GM13977 (cell line): ENCODE data around the gene C20orf202.

Source experiments
- DNase-seq: peaks from one replicate; pipeline ENCODE4 v3.0.0; 2012; ENCODE audit warnings: low spot score
- in situ Hi-C: fragments of 300-500 bp; cut with MboI; formaldehyde crosslinking; loops from one replicate; pipeline ENCODE4 v1.12.0; 2022; ENCODE audit warnings: low sequenced_read_pairs, low pct_unique_long_range_greater_than_20kb, mixed read lengths, inconsistent platforms; ENCODE audit not compliant: unreplicated experiment
- TF ChIP-seq, protein P1 (sequence below): IDR thresholded peaks from 2 replicates; pipeline ENCODE4 v1.5.1; 2012; ENCODE audit warnings: mild to moderate bottlenecking, control low read depth; ENCODE audit not compliant: insufficient read depth; ENCODE audit errors: extremely low read depth, missing control alignments

Gene C20orf202

DNA sequence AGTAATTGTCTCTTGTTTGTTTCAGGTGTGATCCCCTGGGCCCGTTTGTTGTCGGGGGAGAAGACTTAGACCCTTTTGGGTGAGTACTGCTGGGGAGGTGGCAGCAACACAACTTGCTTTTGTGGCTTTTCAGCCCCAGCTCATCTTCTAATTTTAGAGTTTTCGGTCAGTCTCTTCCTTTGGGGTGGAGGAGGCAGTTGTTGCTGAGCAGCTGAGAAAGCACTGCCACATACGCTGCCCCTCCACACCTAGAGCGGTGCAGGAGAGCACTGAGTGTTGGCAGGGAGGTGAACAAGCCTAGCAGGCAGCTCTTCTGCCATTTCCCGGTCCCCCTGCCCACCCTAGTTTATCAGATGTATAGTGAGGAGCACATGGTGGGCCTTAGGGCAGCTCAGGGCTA is 40.1 kb upstream of the C20orf202 start:
- in situ Hi-C loops: no loop called here
- DNase-seq: no peak
- TF ChIP-seq, protein P1, sequence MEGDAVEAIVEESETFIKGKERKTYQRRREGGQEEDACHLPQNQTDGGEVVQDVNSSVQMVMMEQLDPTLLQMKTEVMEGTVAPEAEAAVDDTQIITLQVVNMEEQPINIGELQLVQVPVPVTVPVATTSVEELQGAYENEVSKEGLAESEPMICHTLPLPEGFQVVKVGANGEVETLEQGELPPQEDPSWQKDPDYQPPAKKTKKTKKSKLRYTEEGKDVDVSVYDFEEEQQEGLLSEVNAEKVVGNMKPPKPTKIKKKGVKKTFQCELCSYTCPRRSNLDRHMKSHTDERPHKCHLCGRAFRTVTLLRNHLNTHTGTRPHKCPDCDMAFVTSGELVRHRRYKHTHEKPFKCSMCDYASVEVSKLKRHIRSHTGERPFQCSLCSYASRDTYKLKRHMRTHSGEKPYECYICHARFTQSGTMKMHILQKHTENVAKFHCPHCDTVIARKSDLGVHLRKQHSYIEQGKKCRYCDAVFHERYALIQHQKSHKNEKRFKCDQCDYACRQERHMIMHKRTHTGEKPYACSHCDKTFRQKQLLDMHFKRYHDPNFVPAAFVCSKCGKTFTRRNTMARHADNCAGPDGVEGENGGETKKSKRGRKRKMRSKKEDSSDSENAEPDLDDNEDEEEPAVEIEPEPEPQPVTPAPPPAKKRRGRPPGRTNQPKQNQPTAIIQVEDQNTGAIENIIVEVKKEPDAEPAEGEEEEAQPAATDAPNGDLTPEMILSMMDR: no peak

DNA sequence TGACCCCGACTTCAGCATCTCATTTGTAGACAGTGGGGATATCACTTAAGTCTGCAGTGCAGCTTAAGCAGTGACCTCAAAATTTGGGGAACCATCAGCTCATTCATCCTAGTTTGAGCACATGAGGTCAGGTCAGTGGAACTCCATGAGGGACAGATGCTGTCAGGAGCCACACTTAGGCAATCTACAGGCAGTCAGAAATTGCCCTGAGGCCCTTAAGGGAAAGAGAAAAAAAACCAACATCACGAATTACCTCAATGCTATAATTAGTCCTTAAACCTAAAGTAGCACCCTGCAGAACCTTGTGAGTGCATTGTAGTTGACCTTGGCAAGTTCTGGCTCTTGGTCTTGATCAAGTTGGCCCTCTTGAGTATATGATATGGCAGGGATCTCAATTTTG is 39.6 kb upstream of the C20orf202 start:
- no peak for DNase-seq
- in situ Hi-C loops: no loop called here
- TF ChIP-seq, protein P1: no peak

- DNase-seq: no peak
- TF ChIP-seq, protein P1: no peak
- in situ Hi-C loops: no loop called here
Observed at GRCh38 chr20:1164871-1165270, 38.4 kb upstream of the C20orf202 start.

DNA sequence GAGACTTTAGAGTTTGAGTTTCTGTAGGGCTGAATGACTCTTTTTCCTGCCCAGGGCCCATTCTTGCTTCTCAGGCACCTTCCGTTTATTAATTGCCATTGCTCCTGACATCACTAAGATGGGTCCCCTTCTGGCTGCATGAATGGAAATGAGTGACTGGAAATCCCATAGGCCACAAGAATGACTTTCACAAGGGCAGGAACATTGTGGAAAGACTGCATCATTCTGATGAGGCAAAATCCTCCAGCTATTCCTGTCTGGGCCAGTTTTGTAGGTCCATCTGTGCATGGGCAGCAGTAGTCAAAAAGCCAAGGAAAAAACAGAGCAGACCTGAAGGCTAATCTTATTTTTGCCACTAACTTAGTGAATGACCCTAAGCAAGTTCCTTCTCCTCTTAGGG is 37.7 kb upstream of the C20orf202 start:
- TF ChIP-seq, protein P1: no peak
- DNase-seq: no peak
- in situ Hi-C loops: no loop called here

DNA sequence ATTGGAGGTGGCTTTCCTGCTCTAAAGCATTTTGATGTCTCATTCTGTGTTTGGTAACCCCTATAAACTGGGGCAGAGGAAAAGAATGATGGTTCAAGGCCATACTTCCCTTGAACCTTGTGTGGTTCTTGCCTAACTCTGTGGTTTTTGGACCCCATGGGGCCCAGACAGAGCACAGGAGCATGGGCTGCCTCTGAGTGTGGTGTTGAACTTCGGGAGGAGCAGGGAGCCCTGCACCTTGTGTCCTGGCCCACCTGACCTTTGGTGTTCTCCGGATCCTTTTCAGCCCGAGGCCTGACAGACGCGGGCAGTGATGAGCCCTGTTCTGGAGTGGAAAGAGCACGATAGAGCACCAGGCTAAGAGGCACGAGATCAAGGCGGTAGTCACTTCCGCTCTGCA is 37.3 kb upstream of the C20orf202 start:
- in situ Hi-C loops: no loop called here
- DNase-seq: no peak
- TF ChIP-seq, protein P1: no peak

DNA sequence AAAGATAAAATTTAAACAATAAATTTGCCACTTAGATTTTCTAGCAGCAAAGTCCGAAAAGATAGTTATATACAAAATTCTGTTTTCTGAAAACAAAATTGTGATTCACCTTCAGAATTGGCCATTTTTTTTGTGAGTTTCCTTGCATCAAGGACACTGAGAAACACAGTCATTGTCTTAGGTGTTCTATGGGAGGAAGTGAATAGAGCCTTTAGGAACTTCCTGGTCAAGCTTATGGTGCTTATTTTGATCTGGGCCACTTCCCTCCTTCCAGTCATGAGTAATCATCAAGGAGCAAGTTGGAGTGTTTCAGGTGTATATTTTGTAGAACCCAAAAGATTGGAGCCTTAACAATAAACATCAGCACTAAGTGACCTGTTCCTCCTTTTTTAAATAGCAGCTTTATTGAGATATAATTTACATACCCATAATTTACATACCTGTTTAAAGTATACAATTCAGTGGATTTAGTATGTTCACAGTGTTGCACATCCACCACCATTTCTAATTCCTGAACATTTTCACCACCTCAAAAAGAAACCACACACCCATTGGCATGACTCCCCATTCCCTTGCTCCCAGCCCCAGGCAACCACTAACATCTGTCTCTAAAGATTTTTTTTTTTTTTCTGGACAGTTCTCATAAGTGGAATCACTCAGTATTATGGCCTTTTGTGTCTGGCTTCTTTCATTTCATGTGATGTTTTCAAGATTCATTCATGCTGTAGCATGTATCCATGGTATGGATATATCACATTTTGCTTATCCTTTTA is 36.1 kb upstream of the C20orf202 start:
- DNase-seq: no peak
- TF ChIP-seq, protein P1: no peak
- in situ Hi-C loops: no loop called here

- TF ChIP-seq, protein P1: no peak
- in situ Hi-C loops: no loop called here
- no peak for DNase-seq
Observed at GRCh38 chr20:1169224-1169623, 34.0 kb upstream of the C20orf202 start.
